ENCODE data around the gene PRPF31. TPM values are rescaled to one million over a fixed set of nuclear protein-coding genes. Genes with fewer than 3 reads are reported as not detected.

PRPF31 gene, protein sequence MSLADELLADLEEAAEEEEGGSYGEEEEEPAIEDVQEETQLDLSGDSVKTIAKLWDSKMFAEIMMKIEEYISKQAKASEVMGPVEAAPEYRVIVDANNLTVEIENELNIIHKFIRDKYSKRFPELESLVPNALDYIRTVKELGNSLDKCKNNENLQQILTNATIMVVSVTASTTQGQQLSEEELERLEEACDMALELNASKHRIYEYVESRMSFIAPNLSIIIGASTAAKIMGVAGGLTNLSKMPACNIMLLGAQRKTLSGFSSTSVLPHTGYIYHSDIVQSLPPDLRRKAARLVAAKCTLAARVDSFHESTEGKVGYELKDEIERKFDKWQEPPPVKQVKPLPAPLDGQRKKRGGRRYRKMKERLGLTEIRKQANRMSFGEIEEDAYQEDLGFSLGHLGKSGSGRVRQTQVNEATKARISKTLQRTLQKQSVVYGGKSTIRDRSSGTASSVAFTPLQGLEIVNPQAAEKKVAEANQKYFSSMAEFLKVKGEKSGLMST
- total RNA-seq, result 10 to 100 TPM; 37.7 to 67.5 (median 42.9) TPM

DNA sequence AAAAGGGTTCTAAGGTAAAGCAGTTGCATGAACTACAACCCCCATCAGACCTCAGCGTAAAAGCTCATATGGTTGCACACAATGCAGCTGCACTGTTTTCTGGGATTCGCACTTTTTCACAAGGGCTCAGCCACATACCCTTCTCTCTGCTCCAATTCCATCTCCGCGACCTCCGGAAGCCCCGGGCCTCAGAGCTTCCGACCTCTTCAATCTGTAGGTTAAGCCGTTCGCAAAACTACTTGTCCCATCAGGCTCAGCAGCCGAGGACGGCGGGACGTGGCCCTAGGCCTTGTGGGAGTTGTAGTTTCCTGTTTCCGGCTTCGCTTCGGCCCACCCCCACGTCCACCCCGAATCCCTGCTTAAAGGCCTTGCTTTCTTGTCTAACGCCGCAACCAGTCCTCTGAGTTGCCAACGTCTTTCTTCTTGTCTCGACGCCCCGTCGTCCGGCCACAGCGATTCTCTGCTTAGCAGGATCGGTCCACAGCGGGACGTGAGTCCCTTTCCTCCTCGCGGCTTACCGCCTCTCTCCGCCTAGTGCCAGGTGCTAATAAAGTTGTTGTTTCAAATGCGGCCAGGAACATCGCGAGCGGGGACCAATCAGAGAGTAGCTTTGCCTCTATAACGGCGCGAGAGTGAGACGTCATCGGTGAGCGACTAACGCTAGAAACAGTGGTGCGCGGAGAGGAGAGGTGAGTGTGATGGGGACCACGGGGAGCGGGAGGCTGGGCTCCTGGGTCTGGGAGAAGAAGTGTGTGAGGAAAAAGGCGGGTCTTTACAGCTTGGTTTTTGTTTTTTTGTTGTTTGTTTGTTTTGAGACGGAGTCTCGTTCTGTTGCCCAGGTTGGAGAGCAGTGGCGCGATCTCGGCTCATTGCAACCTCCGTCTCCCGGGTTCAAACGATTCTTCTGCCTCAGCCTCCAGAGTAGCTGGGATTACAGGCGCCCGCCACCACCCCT is at the start of gene PRPF31, which contains the start of gene TFPT:
Gene PRPF31, plus strand, starts transcription at position 646 of the 955 bp plus-strand sequence. CDS start 2,525 bp downstream, outside the sequence.
Gene TFPT, minus strand, starts transcription at position 549 of the 955 bp plus-strand sequence. Its CDS starts 388 bp downstream, at position 161.
- H3K4me1 ChIP-seq, result peaks cover 0 to 28% (median 25%) of the 10 kb centered on the region in 4 donors
- H3K27me3 ChIP-seq, result no peaks in the 10 kb centered on the region
- no peaks in the 10 kb centered on the region for H3K9me3 ChIP-seq
- WGBS, 2 donors, result 0 to 1% methylated on average over 60 of the region's 60 CpGs
- DNase-seq (ENCODE audit: low spot score in 2 of 2), result peak; percentile 99 to 100
- peaks cover 0 to 52% (median 10%) of the 10 kb centered on the region in 3 donors for H3K36me3 ChIP-seq
- peak within 1 kb of the TSS; percentile 80 to 99 (median 86) for H3K27ac ChIP-seq
- peak within 1 kb of the TSS; percentile 74 to 86 (median 77) for H3K4me3 ChIP-seq
- TF ChIP-seq, protein P1, sequence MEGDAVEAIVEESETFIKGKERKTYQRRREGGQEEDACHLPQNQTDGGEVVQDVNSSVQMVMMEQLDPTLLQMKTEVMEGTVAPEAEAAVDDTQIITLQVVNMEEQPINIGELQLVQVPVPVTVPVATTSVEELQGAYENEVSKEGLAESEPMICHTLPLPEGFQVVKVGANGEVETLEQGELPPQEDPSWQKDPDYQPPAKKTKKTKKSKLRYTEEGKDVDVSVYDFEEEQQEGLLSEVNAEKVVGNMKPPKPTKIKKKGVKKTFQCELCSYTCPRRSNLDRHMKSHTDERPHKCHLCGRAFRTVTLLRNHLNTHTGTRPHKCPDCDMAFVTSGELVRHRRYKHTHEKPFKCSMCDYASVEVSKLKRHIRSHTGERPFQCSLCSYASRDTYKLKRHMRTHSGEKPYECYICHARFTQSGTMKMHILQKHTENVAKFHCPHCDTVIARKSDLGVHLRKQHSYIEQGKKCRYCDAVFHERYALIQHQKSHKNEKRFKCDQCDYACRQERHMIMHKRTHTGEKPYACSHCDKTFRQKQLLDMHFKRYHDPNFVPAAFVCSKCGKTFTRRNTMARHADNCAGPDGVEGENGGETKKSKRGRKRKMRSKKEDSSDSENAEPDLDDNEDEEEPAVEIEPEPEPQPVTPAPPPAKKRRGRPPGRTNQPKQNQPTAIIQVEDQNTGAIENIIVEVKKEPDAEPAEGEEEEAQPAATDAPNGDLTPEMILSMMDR (IDR thresholded peaks at IDR 0.05), result peak in 1 of 5 experiments; percentile 57
- TF ChIP-seq POLR2A (IDR thresholded peaks at IDR 0.05) (peak; percentile 15 to 58), EP300 (IDR thresholded peaks at IDR 0.05) (peak; percentile 78 to 99)

DNA sequence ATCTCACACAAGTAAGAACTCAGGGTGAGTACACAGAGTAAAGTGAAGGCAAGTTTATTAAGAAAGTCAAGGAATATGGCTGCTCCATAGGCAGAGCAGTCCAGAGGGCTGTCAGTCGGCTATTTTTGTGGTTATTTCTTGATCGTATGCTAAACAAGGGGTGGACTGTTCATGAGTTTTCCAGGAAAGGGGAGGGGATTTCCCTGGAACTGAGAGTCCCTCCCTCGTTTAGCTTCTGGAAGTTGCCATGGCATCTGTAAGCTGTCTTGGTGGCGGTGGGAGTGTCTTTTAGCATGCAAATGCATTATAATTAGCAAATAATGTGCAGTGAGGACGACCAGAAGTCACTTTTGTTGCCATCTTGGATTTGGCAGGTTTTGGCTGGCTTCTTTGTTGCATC is 46.1 kb upstream of the PRPF31 start:
- WGBS, 2 donors, result 56 to 62% methylated on average over 5 of the region's 5 CpGs

DNA sequence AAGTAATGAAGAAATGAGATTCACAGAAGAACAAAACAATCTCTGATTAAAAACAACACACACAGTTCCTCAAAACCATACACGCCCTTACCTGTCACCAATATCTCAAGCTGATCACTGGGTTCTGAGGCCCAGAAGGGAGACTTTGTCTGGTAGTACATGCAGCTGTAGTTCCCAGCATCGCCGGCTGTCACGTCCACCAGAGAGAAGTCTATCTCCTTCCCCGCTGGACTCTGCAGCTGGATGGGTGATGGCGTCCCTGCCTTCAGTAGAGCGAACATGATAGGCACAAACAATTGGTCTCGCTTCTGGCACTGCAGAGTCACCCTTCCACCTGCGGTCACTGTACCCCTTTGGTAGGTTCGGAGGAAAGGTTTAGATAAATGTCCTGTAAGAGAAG is 41.7 kb upstream of the PRPF31 start:
- no peaks in the 10 kb centered on the region for H3K27me3 ChIP-seq
- H3K9me3 ChIP-seq, result peaks cover 0 to 41% (median 3%) of the 10 kb centered on the region in 4 donors
- 75 to 83% methylated on average over 10 of the region's 10 CpGs for WGBS, 2 donors
- no peak for DNase-seq (ENCODE audit: low spot score in 2 of 2)
- no peaks in the 10 kb centered on the region for H3K4me1 ChIP-seq
- H3K36me3 ChIP-seq, result no peaks in the 10 kb centered on the region
- TF ChIP-seq, protein P1 (IDR thresholded peaks at IDR 0.05), result no peak
- TF ChIP-seq EP300 (IDR thresholded peaks at IDR 0.05) (no peak), POLR2A (IDR thresholded peaks at IDR 0.05) (no peak)
- H3K4me3 ChIP-seq, result no peak overlapping the region
- no peak overlapping the region for H3K27ac ChIP-seq

More for the DNA sequence above, 46.1 kb upstream of the PRPF31 start:
- Histone ChIP-seq H3K27me3 (no peaks in the 10 kb centered on the region), H3K9me3 (peaks cover 0 to 51% (median 3%) of the 10 kb centered on the region in 4 donors), H3K4me3 (no peak overlapping the region), H3K4me1 (no peaks in the 10 kb centered on the region), H3K27ac (no peak overlapping the region), H3K36me3 (no peaks in the 10 kb centered on the region)
- no peak for DNase-seq (ENCODE audit: low spot score in 2 of 2)
- TF ChIP-seq, protein P1 (IDR thresholded peaks at IDR 0.05), result no peak
- TF ChIP-seq POLR2A (IDR thresholded peaks at IDR 0.05) (no peak), EP300 (IDR thresholded peaks at IDR 0.05) (no peak)

DNA sequence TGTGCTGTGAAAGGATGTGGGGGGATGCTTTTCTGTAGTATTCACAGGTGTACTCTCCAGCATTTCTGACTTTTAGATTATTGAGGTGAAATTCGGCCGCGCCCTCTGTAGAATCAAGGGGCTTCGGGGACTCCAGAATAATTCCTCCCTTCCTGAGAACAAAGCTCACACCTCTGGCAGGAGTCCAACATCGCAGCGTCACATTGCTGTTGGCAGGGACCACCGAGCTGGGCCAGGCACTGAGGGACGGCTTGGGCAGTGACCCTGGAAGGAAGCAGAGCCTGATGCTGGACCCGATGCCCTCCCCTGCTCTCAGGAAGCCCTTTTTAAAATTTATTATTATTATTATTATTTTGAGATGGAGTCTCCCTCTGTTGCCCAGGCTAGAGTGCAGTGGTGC is 40.7 kb upstream of the PRPF31 start:
- H3K4me1 ChIP-seq, result no peaks in the 10 kb centered on the region
- TF ChIP-seq POLR2A (IDR thresholded peaks at IDR 0.05) (no peak), EP300 (IDR thresholded peaks at IDR 0.05) (no peak)
- TF ChIP-seq, protein P1 (IDR thresholded peaks at IDR 0.05), result no peak
- 66 to 75% methylated on average over 9 of the region's 9 CpGs for WGBS, 2 donors
- H3K27ac ChIP-seq, result no peak overlapping the region
- H3K36me3 ChIP-seq, result no peaks in the 10 kb centered on the region
- no peaks in the 10 kb centered on the region for H3K27me3 ChIP-seq
- no peak for DNase-seq (ENCODE audit: low spot score in 2 of 2)
- no peak overlapping the region for H3K4me3 ChIP-seq
- H3K9me3 ChIP-seq, result peaks cover 0 to 34% (median 0%) of the 10 kb centered on the region in 4 donors
